Middle frontal gyrus (tissue), 1 donor: Measurements from ENCODE around the gene DGCR8.

ENCODE experiments used
- DNase-seq: peaks from one replicate; pipeline ENCODE4 v3.0.0-alpha.2; 2015; ENCODE audit warnings: low spot score; ENCODE audit errors: extremely low spot score

The DGCR8 gene

DNA sequence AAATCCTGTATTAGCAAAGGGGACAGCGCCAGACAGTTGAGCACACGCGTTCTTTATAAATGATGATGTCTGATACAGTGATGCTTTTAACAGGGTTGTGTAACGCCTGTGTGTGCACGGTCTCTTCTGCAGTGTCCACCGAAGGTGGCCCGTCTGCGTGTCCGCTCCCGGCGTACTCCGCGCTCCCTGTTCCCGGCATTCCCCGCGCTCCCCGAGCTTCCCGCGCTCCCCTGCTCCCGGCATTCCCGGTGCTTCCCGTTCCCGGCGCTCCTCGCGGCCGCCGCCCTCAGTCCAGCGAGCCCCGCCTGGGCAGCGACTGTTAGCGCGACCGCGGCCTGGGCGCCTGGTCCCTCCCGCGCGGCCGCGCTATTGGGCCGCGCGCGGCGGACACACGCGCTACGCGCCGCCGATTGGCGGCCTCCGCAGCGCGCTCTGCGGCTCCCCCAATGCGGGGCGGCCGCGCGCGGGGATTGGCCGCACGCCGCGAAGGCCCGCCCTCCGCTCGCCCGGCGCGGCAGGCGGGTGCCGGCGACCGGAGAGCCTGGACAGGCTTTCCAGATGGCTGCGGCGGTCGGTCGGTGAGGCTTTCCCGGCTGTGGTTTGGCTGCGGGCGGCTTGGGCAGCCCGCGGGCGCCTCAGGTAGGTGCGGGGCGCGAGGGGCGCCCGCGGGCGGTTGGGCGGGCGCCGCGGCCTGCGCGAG lies at the start of gene DGCR8:
TSS of gene DGCR8 (plus strand) at position 497 of the 700 bp plus-strand sequence. CDS start 5,723 bp downstream, outside the sequence.
- peak; percentile 94 for DNase-seq

DNA sequence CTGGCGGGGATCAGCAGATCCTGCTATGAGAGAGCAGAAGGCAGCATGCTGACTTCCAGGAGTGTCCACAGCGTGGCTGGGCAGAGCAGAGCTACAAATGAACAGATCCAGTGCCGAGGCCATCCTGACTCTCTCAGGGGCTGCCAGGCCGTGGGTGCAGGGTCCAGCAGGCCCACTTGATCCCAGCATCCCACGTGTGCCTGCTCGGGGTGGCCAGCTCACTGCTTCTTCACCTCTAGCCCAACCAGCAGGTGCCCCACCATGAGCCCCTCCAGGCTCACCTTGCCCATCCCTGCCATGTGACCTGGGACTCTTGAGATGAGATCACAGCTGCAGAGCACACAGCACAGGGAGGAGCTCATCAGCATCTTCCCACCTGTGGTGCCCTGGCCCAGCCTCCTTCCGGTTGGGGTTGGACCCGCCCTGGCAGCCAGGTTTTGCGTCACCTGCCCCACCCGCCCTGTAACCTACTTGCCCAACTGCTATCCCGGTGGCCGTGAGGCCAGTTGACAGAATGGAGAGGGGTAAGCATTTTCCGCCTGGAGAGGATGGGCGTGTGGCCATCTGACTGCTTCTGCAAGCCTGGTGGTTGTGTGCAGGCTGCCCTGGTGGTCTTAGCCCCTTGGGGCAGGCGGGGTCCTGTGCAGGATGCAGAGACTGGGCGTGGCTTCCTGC lies 48.2 kb upstream of the DGCR8 start:
- DNase-seq = no peak

DNA sequence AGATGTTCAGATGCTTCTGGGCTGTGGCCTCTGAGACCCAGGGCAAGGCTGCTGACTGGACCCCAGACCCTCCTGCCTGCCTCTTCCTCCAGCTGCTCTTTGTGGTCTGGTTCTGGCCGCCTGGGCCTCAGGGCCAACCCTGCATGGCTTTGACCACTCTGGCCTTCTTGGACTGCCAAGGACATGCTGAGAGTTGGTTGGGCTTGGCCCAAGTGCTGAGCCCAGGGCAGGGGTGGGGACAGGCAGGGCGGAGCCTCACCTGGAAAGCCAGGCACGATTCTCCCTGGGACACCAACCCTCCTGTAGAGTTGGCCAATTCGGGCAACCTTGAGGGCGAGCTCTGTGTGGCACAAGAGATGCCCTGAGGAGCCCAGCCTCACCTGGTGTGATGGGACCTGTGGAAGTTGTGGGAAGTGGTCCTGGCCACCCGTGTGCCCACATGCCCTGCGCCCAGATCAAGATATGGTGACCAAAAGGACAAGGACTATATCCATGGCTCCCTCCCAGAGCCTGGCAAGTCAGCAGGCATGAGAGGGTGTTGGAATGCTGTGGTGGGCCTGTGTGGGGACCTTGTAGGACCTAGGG lies 47.5 kb upstream of the DGCR8 start:
- no peak for DNase-seq

DNA sequence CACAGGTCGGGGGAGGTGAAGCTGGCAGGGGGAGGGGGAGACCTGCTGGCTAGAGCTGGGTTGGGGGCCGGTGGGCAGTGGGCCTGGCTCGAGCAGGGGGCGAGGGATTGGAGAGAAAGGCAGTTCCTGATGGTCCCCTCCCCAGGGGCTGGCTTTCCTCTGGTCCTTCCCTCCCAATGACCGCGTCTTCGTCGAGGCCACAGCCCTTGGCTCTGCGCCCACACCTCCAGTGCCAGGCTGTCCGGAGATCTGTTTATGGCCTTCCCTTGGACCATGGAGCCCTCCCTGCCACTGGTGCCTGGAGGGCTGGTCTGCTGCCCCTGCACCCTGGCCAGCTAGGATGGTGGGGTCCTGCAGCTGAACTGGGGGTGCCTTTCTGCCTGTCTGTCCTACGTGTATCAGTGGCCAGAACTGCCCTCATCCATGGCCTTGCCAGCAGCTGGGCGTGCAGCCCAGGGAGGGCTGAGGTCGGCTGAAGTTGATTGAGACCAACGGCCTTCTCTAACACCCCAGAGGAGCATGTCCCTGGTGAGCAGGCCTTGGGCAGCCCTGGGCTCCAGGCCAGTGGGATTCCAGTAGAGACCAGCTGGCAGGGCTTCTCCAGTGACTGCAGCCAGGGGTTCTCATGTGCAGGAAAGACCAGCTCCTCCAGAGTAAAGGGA lies 46.9 kb upstream of the DGCR8 start:
- no peak for DNase-seq

DNA sequence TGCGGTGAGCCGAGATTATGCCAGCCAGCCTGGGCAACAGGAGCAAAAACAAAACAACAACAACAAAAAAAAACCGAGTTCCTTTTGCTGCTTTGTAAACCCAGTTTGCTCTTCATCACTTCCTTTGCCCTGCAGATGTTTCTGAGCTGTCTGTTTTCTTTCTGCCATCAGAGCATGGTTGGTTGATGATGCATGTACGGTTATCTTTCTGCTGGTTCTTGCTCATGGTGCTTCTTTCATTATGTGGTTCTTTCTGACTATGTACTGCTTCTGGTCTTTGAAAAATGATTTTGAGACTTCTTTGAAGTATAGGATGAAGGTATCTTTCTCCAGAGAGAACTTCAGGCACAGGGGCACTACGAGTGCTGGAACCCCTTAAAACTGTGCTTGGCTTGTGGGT lies 45.9 kb upstream of the DGCR8 start:
- no peak for DNase-seq

DNA sequence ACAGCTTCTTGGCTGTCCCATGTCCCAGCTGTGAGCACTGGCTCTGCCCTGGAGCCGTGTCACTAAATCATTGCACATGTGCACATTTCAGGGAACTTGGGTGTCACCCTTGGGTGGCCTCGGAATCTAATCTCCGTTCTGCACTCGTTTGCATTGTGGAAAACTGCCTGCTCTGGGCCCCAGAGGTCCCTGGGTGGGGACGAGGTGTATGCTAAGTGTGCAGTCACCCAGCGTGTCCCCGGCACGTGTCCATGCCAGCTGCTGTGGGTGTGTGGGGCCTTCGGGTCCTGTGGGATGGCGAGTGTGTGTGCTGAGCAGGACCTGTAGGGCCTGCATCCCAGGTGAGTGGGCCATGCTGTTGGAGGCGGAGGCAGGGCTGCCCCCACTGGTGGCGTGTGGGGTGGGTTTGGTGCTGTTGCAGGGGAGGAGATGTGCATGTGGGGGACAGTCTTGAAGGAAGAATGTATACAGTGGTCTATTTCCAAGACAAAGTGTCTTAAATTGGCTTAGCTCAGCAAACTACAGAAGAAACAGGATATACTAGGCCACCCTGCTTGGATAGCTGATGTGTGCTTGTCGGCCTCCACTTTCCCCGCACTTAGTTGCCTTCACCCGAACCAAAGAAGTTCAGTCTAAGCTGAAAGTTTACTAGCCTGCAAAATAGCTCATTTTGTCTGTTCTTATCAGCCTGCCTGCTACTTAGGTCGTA lies 44.5 kb upstream of the DGCR8 start:
- DNase-seq = no peak

DNA sequence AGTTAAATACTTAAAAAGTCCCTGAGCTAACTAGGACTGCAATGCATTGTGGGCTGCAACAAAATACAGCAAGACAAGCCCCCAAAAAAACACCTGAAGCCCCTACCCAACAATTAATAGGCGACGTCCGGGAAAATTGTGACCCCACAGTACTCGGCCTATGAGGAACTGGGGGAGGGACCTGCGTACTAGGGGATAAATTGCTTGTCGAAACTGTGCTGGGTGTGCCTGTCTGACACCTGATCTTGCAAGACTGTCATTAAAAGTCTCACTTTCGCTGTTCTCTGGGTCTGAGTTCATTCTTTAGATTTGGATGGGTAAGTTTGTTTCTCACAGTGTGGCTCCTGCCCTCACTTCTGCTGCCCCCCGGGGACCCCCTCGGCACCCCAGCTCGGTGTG lies 44.0 kb upstream of the DGCR8 start:
- no peak for DNase-seq

DNA sequence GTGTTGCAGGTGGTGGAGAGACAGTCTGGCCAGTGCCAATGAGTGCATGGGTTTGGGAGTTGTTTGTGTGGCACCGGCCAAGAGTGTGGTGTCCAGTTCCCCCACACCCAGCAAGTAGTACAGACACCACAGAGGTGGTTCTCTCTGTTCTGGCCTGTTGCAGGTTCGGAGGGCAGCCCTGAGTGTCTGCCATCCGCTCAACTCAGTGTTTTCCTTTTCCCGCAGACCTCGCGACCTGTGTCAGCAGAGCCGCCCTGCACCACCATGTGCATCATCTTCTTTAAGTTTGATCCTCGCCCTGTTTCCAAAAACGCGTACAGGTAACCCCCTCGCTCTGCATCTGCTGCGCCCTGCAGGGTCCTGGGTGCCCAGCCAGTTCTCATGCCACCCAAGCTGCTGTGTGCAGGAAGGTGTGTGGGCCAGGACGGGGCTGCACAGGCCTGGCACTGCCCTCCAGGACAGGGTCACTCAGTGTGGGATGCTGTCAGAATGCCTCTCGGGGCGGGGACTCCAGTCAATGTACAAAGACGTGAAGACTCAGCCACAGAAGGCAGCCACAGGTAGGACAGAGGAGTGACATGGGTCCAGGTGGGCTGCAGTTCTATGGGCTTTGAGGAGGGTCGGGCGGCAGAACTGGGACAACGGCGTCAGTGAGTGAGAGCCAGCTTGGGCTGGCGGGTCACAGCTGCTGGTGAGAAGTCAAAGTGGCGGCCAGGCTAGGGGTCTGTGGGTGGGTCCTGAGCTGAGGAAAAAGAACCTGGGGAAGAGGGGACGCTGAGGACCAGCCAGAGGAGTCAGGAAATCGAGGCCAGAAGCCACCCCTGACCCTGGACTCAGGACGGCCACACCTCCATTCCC lies 43.3 kb upstream of the DGCR8 start:
- DNase-seq = no peak

DNA sequence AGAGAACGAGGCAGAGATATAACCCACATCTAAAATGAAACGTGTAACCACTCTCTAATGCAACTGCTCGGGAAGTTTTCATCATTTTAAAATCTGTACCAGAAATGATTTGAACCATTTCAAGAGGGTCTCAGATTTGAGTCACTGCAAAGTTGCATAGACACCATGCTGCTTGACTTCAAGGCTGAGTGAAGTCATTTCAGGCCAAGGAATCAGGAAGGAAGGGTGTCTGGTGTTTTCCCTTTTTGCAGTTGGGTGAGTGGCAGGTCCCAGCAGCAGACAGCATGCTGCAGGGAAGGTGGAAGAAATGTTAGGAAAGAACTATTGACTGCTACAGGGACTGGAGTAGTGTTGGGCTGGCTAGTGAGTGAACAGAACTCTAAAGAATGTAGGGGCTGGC lies 42.6 kb upstream of the DGCR8 start:
- DNase-seq = no peak

DNA sequence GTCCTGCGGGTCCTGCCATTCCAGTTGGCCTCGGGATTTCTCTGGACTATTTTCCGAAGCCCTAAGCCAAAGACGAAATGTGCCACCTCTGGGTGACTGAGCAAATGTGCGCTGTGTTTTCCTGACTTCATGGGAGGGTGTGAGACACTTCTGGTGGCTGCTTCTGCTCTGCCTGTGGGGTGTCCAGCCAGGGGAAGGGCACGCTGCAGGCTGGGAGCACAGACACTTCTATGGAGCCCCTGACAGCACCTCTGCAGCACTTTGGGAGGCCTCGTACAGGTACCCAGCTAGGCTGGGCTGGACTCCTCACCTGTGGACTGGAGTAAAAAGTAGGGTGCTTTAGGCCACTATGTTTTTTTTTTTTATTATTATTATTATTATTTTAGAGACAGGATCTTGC lies 41.5 kb upstream of the DGCR8 start:
- DNase-seq = no peak

DNA sequence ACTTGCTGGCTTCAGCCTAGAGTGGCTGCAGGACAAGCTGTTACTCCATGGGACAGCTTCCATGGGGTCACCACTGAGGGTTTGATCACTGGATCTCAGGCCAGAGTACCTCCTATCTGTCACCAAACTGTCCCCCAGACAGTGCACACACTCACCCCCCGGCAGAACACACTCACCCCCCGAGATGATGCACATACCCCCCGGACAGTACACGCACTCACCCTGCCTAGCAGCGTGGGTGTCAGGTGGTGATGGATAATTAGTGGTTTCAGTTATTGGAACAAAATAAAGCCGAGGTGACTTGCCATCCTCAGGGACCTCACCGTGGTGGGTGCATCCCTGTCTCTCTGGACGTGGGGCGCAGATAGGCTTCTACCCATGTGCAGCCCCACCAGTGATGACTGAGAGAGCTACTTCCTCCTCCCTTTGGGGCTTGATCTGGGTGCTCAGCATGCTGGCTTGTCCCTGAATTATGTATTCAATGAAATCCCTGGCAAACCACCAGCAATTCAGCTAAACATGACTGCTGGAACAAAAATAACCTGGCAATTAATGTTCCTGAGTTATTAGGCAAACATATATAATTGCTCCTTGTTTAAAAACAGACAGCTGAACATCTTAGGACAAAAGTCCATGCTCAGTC lies 40.2 kb upstream of the DGCR8 start:
- no peak for DNase-seq

DNA sequence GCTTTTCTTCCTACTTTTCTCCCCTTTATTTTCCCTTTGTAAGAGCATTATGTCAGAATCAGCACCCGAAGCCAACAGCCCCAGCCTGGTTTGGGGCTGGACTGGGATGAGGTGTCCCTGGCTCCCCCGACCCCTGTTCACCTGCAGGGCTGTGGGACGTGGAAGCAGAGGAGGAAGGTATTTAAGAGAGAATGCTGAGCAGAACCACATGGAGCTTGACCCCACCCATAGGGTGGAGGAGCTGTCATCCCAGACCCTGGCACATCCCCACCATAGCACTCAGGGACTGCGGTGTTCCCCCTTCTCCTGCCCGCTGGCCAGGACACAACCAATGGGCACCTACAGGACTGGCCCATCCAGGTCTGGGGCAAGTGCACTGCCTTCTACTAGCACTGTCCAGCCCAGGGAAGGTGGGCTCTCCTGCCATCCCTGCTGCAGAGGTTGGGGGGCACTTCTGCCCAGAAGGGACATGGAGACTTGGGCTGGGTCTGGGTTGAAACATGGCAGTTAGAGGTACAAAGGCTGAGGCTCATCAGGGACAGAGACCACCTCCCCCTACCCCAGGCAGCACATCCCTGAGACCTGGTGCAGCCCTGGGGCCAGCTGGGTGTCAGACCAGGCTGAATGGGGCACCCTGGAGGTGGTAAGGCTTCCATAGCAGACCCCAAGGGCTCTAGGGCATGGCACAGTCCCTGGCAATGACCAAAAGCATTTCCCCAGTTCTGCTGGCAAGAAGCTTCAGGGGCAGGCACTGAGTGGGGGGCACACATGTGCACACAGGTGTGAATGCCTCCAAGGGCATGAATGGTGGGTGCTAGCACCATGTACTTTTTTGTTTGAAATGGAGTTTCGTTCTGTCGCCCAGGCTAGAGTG lies 39.5 kb upstream of the DGCR8 start:
- DNase-seq = no peak

DNA sequence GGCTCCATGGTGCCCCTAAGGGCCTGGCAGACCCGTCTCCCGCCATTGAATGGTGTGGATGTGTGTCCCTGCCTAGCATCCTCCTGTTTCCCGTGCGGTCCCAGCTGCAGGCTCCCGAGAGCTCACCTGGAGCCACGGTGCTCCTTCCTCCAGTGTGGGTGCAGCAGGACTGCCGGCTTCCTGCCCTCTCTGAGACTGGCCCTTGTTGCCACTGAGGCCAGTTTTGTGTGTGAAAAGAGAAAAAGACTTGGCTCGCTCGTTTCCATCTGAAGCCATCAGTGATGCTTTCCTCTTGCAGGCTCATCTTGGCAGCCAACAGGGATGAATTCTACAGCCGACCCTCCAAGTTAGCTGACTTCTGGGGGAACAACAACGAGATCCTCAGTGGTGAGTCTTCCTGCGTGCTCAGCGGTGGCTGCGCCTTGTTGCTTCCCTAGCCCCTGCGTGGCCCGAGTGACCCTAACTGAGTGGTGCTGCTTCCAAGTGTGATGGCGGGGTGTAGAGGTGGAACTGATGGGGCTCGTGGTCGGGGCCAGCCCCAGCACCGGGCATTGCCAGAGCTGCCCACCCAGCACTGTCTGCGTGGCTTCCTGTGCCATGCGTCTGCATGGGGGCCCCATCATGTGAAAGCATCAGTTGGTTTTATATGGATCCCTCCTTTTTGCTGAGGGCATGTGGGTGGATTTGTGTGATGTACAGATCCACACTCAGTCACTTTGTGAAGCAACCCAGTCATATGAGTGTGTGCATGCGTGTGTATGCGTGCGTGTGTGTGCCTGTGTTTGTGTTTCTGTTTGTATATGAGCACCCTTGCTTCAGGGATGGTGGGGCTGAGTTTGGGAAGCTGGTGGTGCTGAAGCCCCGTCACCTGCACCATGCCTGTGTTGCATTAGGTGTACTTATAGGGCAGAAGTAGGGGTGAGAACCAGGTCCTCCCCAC lies 36.7 kb upstream of the DGCR8 start:
- no peak for DNase-seq

DNA sequence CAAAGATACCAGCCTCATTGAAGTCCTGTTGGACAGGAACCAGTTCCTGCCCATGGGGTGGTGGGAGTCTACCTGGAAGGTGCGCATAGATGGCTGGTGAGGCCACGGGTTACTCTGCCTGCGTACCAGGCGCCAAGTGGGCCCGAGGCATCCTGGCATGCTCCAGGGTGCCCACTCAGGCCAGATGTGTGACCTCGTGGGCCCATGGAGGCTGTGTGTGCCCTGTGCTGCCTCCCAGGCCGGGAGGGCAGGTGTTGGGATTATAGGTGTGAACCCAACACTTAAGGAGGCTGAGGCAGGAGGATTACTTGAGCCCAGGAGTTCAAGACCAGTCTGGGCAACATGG lies 36.1 kb upstream of the DGCR8 start:
- DNase-seq = no peak

DNA sequence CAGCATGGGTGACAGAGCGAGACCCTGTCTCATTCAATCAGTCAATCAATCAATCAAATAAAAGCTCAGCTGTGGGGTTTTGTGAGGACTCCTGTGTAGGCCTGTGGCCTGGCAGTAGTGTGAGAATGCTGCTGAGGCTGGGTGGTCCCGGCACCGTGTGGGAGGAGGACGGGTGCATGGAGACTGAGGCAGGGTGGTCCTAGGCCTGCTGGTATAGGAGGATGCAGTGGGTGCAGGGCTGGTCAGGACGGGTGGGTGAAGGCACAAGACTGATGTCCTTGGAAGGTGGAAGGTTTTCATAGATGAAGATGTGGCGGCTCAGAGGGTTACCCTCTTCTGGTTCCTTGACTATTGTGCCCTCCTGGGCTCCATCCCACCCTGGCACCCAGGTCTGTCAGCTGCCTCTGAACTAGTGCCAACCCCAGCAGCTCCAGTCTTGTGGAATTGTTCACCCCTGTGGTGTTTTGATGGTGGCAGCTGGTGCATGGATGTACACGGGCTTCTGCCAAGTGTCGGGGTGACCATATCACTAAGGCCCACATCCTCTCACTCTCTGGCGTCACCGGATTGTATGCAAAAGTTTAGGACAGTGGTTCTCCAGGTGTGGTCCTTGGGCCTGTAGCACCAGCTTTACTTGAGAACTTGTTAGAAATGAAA lies 35.4 kb upstream of the DGCR8 start:
- DNase-seq = no peak

DNA sequence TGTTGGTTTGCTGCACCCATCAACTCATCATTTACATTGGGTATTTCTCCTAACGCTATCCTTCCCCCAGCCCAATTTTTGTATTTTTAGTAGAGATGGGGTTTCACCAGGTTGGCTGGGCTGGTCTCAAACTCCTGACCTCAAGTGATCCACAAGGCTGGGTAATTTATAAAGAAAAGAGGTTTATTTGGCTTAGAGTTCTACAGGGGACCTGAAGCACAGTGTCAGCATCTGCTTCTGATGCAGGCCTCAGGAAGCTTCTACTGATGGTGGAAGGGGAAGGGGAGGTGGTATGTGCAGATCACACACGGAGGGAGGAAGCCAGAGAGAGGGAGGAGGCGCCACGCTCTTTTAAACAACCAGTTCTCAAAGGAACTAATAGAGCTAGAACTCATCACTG lies 33.3 kb upstream of the DGCR8 start:
- no peak for DNase-seq

DNA sequence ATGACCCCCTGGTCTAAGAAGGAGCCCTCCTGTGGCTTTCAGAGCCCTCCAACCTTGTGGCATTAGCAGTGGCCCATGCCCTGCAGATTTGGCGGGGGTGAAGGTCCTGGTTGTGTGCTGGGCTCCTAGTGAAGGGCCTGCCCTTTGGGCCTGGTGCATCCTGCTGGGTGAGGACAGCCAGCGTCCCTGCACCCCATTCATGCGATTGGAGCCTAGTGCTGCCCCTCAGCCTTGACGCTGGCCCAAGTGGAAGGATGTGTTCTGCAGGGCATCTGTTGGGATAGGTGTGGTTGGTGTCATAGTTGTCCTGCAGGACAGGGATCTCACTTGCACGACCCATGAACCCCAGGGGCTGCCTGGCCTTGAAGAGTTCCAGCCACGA lies 28.1 kb upstream of the DGCR8 start:
- no peak for DNase-seq
